ENCODE data around the gene ZNF260. TPM values are rescaled to one million over a fixed set of nuclear protein-coding genes. Genes with fewer than 3 reads are reported as not detected.

Gene ZNF260
- total RNA-seq, 1 donor from 2014 or later = 20.6 TPM

DNA sequence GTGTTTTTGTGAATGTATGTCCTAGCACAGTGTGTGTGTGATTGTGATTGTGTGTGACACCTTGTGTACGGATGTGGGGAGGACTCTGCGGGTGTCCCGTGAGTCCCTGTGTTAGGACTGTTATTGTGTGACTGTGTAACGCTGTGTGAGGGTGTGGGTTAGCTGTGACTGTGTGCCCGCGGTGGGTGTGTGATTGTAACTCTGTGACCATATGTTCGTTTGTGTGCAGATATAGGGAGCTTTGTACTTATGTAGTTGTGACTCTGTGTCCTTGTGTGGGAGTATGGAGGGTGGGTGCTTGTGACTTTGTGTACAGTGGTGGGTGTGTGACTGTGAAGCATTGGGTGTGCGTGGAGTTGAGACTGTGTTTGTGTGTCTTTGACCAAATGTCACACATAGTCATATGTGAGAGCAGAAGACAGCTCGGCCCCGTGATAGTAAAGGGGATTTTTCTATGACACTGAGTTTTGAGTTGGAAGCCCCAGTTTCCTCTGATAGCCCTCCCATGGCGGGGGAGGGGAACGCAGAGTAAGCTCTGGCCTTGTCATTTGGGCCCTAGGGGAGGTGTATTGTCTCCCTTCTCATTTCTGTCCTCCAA, 949 bp upstream of the ZNF260 start:
- Mint-ChIP-seq H3K9me3 (ENCODE audit: unreplicated experiment) (peaks cover 5% of the 10 kb centered on the region), H3K36me3 (ENCODE audit: low read depth, unreplicated experiment) (peaks cover 36% of the 10 kb centered on the region)

DNA sequence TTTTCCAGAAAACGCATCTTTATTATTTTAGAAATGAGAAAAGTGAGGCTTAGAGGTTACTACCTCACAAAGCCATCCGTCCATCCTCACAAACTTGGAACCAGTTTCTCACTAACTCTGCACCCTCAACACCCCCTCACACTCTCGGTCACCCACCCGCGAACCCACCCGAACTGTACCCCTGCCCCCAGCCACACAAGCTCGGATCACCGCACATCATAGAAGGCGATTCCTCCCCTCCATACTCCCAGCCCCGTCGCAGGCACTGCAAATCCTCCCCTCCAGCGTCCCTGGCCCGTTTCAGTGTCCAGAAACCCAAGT, 238 bp downstream of the ZNF260 start:
- Mint-ChIP-seq H3K4me1 (ENCODE audit: unreplicated experiment) (peaks cover 18% of the 10 kb centered on the region), H3K27me3 (ENCODE audit: unreplicated experiment) (peaks cover 11% of the 10 kb centered on the region), H3K36me3 (ENCODE audit: low read depth, unreplicated experiment) (peaks cover 40% of the 10 kb centered on the region), H3K27ac (ENCODE audit: unreplicated experiment) (peak overlapping the region; percentile 99), H3K4me3 (ENCODE audit: unreplicated experiment) (peak overlapping the region; percentile 100), H3K9me3 (ENCODE audit: unreplicated experiment) (peaks cover 5% of the 10 kb centered on the region)
- TF ChIP-seq, protein P1, sequence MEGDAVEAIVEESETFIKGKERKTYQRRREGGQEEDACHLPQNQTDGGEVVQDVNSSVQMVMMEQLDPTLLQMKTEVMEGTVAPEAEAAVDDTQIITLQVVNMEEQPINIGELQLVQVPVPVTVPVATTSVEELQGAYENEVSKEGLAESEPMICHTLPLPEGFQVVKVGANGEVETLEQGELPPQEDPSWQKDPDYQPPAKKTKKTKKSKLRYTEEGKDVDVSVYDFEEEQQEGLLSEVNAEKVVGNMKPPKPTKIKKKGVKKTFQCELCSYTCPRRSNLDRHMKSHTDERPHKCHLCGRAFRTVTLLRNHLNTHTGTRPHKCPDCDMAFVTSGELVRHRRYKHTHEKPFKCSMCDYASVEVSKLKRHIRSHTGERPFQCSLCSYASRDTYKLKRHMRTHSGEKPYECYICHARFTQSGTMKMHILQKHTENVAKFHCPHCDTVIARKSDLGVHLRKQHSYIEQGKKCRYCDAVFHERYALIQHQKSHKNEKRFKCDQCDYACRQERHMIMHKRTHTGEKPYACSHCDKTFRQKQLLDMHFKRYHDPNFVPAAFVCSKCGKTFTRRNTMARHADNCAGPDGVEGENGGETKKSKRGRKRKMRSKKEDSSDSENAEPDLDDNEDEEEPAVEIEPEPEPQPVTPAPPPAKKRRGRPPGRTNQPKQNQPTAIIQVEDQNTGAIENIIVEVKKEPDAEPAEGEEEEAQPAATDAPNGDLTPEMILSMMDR (IDR thresholded peaks at IDR 0.05; ENCODE audit: unreplicated experiment) = no peak
- no peak for DNase-seq (ENCODE audit: low spot score)

More for the DNA sequence above, 949 bp upstream of the ZNF260 start:
- TF ChIP-seq, protein P1 (IDR thresholded peaks at IDR 0.05; ENCODE audit: unreplicated experiment) = no peak
- Mint-ChIP-seq H3K27ac (ENCODE audit: unreplicated experiment) (peak overlapping the region; percentile 89), H3K27me3 (ENCODE audit: unreplicated experiment) (peaks cover 11% of the 10 kb centered on the region), H3K4me1 (ENCODE audit: unreplicated experiment) (peaks cover 18% of the 10 kb centered on the region), H3K4me3 (ENCODE audit: unreplicated experiment) (peak overlapping the region; percentile 100)
- peak; percentile 3 for DNase-seq (ENCODE audit: low spot score)

DNA sequence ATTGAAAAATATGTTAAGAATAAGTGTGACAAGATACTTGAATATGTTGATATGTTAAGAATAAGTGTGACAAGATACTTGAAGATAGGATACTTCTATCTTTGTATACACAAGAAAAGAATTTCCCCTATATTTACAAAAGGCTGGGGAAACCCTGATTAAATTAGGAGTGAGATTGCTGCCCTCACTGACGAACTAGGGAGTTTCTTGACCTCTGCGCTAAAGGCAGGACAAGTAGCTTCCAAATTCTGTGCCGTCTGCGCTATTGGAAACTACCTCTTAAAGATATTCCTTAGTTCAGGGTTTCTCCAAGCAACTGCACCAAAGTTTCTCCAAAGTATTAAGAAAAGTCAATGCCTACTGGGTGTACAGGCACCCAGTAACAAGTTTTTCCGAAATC, 730 bp downstream of the ZNF260 start:
- peaks cover 18% of the 10 kb centered on the region for H3K4me1 Mint-ChIP-seq (ENCODE audit: unreplicated experiment)
- peaks cover 44% of the 10 kb centered on the region for H3K36me3 Mint-ChIP-seq (ENCODE audit: low read depth, unreplicated experiment)
- peaks cover 11% of the 10 kb centered on the region for H3K27me3 Mint-ChIP-seq (ENCODE audit: unreplicated experiment)
- peak overlapping the region; percentile 99 for H3K27ac Mint-ChIP-seq (ENCODE audit: unreplicated experiment)
- H3K4me3 Mint-ChIP-seq (ENCODE audit: unreplicated experiment) = peak overlapping the region; percentile 100
- TF ChIP-seq, protein P1 (IDR thresholded peaks at IDR 0.05; ENCODE audit: unreplicated experiment) = no peak
- DNase-seq (ENCODE audit: low spot score) = no peak
- H3K9me3 Mint-ChIP-seq (ENCODE audit: unreplicated experiment) = peaks cover 5% of the 10 kb centered on the region

DNA sequence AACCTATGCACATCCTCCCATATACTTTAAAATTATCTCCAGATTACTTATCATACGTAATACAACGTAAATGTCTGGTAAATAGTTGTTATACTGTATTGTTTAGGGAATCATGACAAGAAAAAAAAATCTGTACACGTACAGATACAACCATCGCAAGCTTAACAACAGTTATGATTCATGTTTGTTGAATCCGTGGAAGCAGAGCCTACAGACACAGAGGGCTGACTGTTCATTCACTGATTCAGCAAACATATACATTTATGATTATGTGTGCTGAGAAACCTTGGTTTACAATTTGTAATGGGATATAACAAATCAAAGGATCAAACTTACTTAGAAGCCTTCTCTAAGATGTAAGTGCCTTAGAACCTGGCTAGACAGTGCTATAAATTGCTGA, 1.5 kb downstream of the ZNF260 start:
- Mint-ChIP-seq H3K9me3 (ENCODE audit: unreplicated experiment) (peaks cover 5% of the 10 kb centered on the region), H3K36me3 (ENCODE audit: low read depth, unreplicated experiment) (peaks cover 44% of the 10 kb centered on the region), H3K27me3 (ENCODE audit: unreplicated experiment) (peaks cover 11% of the 10 kb centered on the region), H3K27ac (ENCODE audit: unreplicated experiment) (no peak overlapping the region), H3K4me3 (ENCODE audit: unreplicated experiment) (peak overlapping the region; percentile 100), H3K4me1 (ENCODE audit: unreplicated experiment) (peaks cover 18% of the 10 kb centered on the region)
- DNase-seq (ENCODE audit: low spot score) = no peak
- TF ChIP-seq, protein P1 (IDR thresholded peaks at IDR 0.05; ENCODE audit: unreplicated experiment) = no peak

DNA sequence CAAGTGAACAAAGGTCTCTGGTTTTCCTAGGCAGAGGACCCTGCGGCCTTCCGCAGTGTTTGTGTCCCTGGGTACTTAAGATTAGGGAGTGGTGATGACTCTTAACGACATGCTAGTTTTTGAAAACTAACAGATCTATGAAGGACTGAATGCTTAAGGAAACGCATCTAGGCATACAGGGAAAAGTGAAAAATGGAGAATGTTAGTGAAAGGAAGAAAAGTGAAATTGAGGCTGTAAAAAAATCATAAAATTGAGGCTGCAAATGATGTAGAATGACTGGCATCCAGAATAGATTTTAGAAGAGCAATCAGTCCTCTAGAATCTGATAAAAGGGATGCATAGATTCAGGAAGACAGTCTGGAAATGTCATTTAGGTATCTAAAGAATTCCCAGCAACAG, 3.5 kb downstream of the ZNF260 start:
- DNase-seq (ENCODE audit: low spot score) = no peak
- TF ChIP-seq, protein P1 (IDR thresholded peaks at IDR 0.05; ENCODE audit: unreplicated experiment) = no peak
- Mint-ChIP-seq H3K36me3 (ENCODE audit: low read depth, unreplicated experiment) (peaks cover 55% of the 10 kb centered on the region), H3K27me3 (ENCODE audit: unreplicated experiment) (peaks cover 11% of the 10 kb centered on the region), H3K4me1 (ENCODE audit: unreplicated experiment) (peaks cover 18% of the 10 kb centered on the region), H3K4me3 (ENCODE audit: unreplicated experiment) (peak overlapping the region; percentile 66), H3K9me3 (ENCODE audit: unreplicated experiment) (peaks cover 9% of the 10 kb centered on the region), H3K27ac (ENCODE audit: unreplicated experiment) (no peak overlapping the region)

Measured in endothelial cell (in vitro differentiated cells).